GM21423 (cell line): ENCODE results near the gene ZNF322.
"Not testable (repeated sequence)": the region's sequence is repeated elsewhere in the genome, so short reads cannot be mapped to it uniquely, and the experiment has no call there.

ENCODE experiments used
- ATAC-seq: cut with Tn5 transposase; IDR thresholded peaks from one replicate; pipeline ENCODE4 v1.9.1; 2021; ENCODE audit warnings: mild to moderate bottlenecking, moderate library complexity; ENCODE audit not compliant: unreplicated experiment

The ZNF322 gene

DNA sequence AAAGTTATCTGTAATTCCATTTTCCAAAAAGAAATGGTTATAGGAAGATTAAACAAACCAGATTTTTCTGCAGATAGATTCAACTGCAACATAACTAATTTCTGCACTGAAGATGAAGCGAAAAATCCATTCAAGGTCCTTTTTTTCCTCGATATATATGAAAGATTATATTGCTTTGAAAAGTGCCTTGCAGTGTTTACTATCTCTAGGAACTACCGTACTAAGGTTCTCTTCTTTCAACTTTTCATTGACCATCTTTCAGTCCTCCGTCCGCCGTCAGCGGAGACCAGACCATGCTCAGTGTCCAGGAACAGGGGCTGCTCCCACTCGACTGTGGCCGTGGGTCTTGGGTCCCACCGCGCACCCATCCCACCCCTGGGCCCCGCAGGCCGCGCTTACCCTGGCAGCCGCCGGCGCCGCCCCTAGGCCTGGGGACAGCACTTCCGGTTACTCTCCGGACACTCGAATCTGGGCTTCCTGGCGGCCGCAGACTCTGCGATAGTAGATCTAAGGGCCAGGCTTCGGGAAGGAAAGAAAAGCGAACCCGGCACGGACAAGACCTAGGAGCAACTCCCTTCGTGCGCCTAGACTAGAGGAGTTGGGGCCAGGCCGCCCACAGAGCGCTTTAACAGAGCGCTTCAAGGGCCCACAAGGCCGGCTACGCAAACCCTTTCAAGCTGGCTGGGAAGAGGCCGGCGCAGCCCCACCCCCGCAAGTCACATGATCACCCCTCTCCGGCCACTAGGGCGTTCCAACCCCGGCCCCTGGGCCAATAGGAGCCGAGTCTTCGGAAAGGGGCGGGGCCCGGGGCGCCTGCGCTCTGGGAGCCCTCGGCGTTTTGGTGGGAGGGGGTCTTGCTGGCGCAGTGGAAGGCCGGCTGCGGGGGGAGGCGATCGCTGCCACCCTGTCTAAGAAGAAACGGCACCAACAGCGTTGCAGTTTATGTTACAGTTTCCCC, at the start of gene ZNF322:
Gene ZNF322, minus strand, starts transcription at position 705 of the 958 bp plus-strand sequence. CDS start 21,193 bp downstream, outside the sequence.
- ATAC-seq, result peak; percentile 98

DNA sequence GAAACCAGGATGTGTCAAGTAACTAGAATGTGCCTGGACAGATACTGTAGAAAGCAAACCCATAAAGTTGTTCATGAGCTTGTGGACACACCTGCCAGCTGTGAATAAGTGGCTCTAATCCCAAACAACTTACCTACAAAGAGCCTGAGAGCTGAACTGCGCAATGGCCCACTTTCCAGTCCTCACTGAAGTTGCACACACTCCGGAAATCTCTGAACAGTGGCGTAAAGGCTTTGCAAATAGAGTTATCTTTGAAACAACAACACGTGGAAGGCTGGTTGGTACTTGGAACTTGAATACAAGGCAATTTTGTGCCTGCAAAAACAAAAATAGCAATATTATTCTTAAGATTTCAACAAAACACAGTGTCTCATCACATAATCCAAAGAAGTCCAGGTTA, 46.2 kb upstream of the ZNF322 start:
- ATAC-seq, result not testable (repeated sequence)

- ATAC-seq, result not testable (repeated sequence)
Observed at GRCh38 chr6:26705352-26705751, 45.8 kb upstream of the ZNF322 start.

DNA sequence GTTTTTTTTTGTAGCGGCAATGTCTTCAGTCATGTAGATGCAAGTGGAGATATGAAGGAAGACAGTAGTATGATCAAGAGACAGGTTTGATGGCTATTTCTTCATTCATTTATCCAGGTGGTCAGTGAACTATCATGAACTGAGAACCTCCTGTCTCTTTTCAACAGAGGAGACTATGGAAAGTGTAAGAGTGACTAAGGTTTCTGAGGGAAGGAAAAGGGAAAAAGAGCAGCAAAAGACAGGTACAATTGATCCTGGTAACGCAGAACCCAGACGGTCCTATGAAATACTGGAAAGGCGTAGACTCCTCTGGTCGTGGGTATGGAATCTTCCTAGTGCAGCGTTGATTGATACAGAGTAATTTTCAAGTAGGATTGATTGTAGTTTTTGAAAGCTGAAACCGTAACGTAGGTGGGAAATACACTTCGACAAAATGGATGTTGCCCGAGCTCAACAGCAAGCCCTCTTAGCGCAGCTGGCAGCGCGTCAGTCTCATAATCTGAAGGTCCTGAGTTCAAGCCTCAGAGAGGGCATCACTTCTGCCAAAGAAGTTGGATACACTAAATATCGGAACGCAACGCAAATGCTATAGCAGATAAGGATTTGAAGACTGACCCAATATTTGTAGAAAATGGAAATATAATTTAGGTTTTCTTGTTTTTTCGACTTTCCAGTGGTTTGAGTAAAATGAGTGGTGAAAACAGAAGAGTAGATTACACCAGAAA, 41.6 kb upstream of the ZNF322 start:
- not testable (repeated sequence) for ATAC-seq

- ATAC-seq, result not testable (repeated sequence)
Observed at GRCh38 chr6:26697496-26697895, 38.0 kb upstream of the ZNF322 start.

- ATAC-seq, result not testable (repeated sequence)
Observed at GRCh38 chr6:26689324-26689947, 29.9 kb upstream of the ZNF322 start.

GRCh38 chr6:26682435-26683042, 23.0 kb upstream of the ZNF322 start:
- not testable (repeated sequence) for ATAC-seq

DNA sequence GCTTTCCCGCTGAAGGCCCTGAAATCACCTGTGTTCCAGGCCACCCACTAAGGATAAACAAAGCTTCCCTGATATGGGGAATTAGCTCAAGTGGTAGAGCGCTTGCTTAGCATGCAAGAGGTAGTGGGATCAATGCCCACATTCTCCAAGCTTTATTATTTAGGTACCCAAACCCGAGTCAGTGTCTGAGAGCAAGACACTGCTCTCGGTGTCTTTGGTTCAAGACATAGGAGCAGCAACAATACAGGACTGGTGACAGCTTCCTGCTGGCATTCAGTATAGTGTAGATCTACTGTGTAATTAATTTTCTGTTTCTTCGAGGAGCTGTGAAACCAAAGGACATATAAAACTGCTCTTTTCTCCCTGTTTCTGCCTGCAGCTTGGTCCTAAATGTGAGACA, 13.7 kb upstream of the ZNF322 start:
- ATAC-seq, result not testable (repeated sequence)

- ATAC-seq, result not testable (repeated sequence)
Observed at GRCh38 chr6:26670558-26670957, 11.0 kb upstream of the ZNF322 start.

- not testable (repeated sequence) for ATAC-seq
Observed at GRCh38 chr6:26670003-26670402, 10.5 kb upstream of the ZNF322 start.

GRCh38 chr6:26660000-26660361, 435 bp upstream of the ZNF322 start:
- ATAC-seq, result peak; percentile 27

GRCh38 chr6:26657256-26657655, 2.3 kb downstream of the ZNF322 start:
- no peak for ATAC-seq

DNA sequence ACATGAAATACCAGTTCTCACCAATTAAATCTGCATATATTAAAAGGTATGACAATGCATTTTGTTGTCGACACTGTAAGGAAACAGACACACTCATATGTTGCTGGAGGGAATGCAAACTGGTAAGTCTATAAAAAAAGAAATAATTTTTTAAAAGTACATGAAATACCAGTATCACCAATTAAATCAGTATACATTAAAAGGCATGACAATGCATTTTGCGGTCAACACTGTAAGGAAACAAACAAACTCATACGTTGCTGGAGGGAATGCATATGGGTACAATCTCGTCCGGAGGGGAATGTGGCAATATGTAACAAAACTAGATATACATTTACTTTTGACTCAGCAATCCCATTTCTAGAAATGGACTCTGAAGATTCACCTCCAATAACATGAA, 6.5 kb downstream of the ZNF322 start:
- ATAC-seq, result no peak

DNA sequence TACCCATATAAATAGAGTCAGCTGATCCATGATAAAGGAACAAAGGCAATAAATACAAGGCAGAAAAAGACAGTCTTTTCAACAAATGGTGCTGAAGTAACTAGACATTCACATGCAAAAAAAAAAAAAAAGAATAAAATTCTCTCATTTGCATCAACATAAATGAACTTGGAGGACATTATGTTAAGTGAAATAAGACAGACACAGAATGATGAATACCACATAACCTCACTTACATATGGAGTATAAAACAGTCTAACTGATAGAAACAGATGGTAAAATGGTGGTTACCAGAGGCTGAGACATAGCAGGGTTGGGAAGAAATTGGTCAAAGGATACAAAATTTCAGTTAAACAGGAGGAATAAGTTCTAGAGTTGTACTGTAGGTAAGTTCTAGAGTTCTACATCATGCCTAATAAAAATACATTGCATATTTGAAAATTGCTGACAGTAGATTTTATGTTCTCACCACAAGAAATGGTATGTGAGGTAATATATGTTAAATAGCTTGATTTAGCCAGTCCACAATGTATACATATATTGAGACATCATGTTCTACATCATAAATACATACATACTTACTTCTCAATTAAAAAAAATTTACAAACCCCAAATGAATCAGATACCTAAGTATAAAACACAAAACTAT, 8.3 kb downstream of the ZNF322 start:
- no peak for ATAC-seq

GRCh38 chr6:26646074-26646473, 13.5 kb downstream of the ZNF322 start:
- ATAC-seq, result no peak

DNA sequence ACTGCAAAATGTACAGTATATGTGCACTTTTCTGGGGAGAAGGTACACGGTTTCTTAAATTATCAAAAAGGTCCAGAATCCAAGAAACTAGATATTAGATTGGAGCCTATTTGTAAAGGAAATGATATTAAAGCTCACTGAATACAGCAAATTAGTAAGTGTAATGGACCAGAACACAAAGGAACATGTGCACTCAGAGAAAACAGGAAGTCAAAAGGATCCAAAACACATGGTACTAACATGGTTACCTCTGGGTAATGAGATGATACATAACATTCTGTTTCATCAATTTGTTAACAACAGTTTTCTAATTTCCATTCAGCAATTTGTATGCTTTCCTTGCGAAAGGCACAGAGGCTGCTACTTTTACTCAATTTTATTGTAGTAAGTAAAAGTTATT, 18.7 kb downstream of the ZNF322 start:
- no peak for ATAC-seq

- no peak for ATAC-seq
Observed at GRCh38 chr6:26629359-26629758, 30.2 kb downstream of the ZNF322 start.

GRCh38 chr6:26627843-26628242, 31.7 kb downstream of the ZNF322 start:
- ATAC-seq, result no peak

DNA sequence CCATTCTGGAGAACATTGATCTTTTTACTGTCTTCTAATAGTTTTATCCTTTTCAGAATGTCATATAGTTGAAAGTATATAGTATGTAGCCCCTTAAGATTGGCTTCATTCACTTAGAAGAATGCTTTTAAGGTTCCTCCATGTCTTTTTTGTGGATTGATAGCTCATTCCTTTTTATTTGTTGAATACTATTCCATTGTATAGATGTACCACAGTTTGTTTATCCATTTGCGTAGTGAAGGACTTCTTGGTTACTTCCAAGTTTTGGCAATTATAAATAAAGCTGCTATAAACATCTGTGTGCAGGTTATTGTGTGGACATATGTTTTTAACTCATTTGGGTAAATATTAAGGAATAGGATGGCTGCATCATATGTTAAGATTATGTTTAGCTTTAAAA, 35.0 kb downstream of the ZNF322 start:
- no peak for ATAC-seq

- ATAC-seq, result no peak
Observed at GRCh38 chr6:26623339-26623859, 36.1 kb downstream of the ZNF322 start.
